Occipital lobe (tissue), 2 donors: ENCODE results near the gene TRPM4. TPM values are rescaled to one million over a fixed set of nuclear protein-coding genes. Genes with fewer than 3 reads are reported as not detected.
"Not testable (repeated sequence)": the region's sequence is repeated elsewhere in the genome, so short reads cannot be mapped to it uniquely, and the experiment has no call there.

Experiments used
- DNase-seq: peaks from one replicate; lab custom pipeline; 2025; lab: John Stamatoyannopoulos, UW
- total RNA-seq: library from RNA; depleted of rRNA; stranded (reverse); fragments of >200 nt; gene quantifications from one replicate; pipeline ENCODE4 v1.2.3, GENCODE V29; 2014

Gene TRPM4
- total RNA-seq, 1 donor from 2014 or later: 4.7 TPM

DNA sequence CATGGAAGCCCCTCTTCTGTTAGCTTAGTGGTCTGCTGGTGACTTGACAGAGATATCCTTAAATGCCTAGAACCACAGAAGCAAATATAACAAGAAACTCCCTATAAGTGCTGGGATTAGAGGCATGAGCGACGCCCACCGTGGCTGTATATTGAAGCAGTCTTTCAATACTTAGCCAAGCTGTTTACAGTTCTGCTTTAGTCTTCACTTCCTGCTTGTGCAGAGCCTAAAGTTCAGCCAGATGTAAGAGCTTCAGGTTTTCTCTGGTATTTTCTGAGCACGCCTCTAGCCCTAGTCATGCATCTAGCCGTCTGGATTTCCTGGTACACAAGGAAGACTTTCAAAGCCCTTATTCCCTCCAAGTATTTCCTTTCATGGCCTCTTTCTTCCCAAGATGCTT, 28.5 kb downstream of the TRPM4 start:
- DNase-seq: no peak

DNA sequence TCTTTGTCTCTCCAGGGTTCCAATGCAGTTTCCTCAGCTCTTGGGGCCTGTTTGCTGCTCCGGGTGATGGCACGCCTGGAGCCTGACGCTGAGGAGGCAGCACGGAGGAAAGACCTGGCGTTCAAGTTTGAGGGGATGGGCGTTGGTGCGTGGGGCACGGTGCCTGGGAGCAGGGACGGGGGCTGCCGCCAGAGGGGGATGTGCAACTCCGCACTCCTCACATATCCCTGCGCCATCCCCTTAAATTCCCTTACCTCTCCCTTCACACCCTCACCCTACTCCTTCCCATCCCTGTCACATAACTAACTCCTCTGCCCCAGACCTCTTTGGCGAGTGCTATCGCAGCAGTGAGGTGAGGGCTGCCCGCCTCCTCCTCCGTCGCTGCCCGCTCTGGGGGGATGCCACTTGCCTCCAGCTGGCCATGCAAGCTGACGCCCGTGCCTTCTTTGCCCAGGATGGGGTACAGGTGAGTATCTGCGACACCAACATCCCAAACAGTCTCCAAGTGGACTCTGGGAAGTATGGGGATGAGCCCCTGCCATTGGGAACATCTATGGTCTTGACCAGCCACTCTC, 31.1 kb downstream of the TRPM4 start:
- DNase-seq: no peak

DNA sequence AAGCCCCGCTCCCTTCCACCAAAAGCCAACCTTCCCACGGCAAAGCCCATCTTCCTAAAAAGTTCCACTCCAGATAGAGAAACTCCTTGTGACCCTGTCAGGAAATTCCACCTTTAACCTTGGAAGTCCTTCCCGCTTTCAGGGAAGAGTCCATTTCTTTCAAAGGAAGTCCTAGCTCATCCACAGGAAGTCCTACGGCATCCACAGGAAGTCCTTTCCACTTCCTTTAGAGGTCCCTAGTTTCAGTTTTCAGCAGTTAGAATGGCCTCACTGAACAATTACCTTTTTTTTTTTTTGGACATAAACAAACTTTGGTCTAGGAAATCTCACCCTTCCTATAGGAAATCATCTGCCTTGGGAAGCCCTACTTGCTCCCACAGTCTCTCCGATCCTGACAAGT, 31.7 kb downstream of the TRPM4 start:
- no peak for DNase-seq

DNA sequence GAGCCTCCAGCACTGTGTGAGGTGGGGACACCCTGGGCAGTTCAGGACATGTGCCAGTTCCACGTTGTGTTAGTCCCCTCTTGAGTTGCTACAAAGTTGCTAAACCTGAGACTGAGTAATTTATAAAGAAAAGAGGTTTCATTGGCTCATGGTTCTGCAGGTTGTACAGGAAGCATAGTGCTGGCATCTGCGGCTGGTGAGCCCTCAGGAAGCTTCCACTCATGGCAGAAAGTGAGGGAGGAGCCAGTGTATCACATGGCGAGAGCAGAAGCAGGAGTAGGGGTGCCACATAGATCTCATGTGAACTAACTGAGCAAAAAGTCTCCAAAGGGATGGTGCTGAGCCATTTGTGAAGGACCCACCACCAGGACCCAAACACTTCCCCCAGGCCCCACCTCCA, 33.2 kb downstream of the TRPM4 start:
- no peak for DNase-seq

DNA sequence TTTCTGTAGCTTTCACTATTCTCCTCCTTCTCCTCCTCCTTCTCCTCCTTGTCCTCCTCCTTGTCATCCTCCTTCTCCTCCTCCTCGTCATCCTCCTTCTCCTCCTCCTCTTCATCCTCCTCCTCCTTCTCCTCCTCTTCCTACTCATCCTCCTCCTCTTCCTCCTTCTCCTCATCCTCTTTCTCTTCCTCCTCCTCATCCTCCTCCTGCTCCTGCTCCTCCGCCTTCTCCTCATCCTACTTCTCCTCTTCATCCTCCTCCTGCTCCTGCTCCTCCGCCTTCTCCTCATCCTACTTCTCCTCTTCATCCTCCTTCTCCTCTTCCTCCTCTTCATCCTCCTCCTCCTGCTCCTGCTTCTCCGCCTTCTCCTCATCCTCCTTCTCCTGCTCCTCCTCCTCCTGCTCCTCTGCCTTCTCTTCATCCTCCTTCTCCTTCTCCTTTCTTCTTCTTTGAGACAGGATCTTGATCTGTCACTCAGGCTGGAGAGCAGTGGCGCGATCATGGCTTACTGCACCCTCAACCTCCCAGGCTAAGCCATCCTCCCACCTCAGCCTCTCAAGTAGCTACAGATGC, 36.3 kb downstream of the TRPM4 start:
- no peak for DNase-seq

DNA sequence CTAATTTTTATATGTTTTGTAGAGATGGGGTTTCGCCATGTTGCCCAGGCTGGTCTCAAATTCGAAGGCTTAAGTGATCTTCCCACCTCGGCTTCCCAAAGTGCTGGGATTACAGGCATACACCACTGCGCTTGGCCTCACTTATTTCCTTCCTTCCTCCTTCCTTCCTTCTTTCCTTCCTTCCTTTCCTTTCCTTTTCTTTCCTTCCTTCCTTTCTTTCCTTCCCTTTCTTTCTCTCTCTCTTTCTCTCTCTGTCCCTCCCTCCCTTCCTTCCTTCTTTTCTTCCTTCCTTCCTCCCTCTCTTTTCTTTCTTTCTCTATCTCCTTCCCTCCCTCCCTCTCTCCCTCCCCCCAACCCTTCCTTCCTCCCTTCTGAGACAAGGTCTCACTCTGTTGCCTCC, 36.8 kb downstream of the TRPM4 start:
- no peak for DNase-seq

DNA sequence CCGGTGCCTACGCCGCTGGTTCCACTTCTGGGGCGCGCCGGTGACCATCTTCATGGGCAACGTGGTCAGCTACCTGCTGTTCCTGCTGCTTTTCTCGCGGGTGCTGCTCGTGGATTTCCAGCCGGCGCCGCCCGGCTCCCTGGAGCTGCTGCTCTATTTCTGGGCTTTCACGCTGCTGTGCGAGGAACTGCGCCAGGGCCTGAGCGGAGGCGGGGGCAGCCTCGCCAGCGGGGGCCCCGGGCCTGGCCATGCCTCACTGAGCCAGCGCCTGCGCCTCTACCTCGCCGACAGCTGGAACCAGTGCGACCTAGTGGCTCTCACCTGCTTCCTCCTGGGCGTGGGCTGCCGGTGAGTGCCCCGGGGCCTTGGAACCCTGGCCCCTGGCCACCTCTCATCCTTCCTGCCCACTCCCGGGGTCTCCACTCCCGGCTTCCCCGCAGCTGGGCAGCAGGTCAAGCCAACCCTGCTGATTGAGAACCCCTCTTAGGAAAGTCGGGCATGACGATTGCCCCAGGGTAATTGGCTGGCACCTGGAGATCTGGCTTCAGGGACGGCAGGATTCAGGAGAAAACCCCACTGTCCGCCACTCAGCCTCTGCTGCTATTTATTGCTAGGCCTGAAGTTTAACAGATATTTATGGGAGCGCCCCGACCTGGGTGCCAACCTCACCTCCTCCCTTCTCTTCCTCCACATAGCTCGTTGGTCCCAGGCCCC, 39.1 kb downstream of the TRPM4 start:
- DNase-seq: peak; percentile 42

DNA sequence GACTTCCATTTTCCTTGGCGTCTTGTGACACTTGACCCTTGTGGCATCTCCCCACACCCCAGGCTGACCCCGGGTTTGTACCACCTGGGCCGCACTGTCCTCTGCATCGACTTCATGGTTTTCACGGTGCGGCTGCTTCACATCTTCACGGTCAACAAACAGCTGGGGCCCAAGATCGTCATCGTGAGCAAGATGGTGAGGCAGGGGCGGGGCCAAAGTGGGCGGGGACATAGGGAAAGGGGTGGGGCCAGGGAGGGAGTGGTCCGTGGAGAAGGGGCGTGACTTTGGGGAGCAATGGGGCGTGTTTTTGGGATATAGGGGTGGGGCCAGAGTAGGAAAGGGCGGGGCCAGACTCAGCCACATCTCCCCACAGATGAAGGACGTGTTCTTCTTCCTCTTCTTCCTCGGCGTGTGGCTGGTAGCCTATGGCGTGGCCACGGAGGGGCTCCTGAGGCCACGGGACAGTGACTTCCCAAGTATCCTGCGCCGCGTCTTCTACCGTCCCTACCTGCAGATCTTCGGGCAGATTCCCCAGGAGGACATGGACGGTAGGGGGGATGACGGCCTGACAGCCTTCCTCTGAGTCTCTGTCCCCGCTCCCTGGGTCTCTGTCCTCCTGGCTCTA, 42.8 kb downstream of the TRPM4 start:
- DNase-seq: no peak

DNA sequence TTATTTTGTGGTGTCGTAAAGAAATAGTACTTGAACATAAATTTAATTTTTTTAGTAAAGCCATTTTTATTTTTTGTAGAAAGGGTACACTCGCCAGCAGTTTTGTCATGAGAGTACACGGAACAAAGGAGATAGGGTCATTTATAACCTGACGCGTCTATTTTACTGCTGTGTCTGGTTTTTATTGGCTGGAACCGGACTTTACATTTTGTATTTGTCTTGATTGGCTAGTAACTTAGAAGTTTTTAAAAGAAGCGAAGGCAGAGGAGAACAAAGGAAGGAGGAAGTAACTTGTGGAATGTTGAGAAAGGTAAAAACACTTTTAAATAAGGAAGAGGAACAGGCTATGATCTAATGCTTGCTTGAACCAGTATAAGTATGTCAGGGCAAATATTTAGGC, 43.5 kb downstream of the TRPM4 start:
- no peak for DNase-seq

DNA sequence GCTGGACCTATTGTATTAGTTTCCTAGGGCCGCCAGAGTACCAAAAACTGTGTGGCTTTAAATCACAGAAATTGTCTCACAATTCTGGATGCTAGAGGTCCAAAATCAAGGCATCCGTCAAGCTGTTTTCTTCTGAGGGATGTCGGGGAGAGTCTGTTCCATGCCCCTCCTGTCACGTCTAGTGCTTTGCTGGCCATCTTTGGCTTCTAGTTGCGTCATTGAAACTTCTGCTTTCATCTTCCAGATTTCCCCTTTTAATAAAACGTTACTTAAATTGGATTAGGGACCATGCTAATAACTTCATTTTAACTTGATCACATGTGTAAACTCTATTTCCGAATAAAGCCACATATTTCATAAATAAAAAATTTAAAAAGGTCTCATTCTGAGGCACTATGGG, 47.5 kb downstream of the TRPM4 start:
- no peak for DNase-seq

DNA sequence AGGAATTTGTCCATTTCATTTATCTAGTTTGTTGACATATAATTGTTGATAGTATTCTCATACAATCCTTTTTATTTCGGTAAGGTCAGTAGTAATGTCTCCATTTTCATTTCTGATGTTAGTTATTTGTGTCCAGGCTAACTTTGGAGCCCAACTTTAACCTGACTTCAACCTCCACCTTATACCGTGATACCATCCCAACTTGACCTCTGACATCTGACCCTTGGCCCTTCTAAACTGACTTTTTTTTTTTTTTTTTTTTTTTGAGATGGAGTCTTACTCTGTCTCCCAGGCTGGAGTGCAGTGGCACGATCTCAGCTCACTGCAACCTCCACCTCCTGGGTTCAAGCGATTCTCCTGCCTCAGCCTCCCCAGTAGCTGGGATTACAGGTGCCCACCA, 51.9 kb downstream of the TRPM4 start:
- DNase-seq: not testable (repeated sequence)

DNA sequence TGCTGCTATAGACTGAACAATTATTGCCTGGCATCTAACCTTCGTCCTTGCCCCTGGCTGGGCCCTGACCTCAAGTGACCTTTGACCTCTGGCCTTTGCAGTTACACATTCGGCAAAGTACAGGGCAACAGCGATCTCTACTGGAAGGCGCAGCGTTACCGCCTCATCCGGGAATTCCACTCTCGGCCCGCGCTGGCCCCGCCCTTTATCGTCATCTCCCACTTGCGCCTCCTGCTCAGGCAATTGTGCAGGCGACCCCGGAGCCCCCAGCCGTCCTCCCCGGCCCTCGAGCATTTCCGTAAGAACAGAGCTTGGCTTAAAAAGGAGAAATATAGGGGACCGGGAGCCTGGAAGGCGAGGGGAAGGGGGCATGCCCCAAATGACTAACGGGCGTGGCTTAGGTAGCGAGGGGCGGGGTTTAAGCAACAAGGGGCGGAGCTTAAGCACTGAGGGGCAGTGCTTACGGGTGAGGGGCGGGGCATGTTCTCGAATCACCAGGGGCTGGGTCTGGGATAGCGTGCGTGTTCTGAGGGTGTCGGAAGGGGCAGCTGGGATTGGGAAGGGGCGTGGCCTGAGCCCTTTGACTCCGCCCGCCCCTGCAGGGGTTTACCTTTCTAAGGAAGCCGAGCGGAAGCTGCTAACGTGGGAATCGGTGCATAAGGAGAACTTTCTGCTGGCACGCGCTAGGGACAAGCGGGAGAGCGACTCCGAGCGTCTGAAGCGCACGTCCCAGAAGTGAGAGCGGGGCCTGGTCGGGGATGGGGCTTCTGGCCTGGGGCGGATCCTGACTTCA, 52.7 kb downstream of the TRPM4 start:
- no peak for DNase-seq

DNA sequence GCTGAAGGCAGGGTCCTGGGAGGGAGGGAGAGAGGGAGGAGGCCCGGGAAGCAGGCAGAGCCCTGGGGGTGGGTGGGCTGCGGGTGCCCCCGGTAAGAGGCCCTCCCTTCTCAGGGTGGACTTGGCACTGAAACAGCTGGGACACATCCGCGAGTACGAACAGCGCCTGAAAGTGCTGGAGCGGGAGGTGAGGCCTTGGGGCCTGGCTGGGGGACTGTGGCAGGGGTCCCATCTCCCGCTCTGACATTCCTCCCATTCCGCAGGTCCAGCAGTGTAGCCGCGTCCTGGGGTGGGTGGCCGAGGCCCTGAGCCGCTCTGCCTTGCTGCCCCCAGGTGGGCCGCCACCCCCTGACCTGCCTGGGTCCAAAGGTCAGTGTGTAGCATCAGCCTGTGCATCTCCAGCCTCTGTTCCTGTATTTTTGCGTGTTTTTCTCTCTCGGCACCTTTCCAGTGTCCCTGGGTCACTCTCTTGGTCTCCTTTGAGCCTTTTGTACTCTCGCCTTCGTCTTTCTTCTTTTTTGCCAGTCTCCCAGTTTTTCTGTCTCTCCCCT, 53.4 kb downstream of the TRPM4 start:
- DNase-seq: no peak

DNA sequence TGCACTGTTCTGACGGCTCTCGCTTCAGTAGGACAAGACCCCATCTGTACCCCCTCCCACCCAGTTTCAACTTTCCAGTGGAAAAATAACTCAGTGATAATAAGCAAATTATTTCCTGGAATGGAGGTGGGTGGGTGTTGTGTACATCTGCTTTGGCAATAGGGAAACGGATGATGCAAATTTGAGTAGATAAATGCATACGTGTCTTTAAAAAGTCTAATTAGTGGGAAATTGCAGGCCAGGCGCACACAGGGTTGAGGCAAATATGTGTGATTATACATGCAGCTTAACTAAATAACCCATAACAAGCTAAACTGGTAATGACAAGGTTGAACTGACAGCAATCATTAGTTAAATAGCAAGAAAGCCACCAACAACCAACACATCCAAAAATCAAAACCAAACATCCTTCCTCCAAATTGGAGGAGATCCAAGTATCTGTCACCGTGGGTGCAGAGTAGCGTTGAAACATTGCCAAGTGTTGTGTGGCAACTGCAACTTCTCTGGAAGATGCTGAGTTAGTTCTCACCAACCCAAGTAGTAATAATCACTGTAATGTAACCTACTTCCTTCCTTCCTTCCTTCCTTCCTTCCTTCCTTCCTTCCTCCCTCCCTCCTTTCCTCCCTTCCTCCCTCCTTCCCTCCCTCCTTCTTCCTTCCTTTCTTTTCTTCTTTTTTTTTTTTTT, 54.6 kb downstream of the TRPM4 start:
- no peak for DNase-seq

DNA sequence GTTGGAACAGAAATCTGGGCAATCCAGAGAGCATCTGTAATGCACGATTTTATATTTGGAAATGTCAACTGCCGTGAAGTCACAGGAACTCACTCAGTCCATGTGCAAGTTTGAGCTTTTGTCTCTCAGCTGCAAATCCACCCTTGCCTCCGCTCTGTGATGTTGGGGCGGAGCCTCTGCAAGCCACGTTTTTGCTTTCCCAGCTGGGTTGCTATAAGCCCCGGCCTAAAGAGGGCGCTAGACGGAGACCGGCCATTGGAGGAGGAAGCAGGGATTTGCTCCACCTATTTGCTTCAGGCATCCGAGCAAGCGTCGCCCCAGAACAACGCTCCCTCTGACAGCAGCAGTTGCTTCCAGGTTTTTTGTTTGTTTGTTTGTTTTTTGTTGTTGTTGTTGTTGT, 56.2 kb downstream of the TRPM4 start:
- DNase-seq: no peak

DNA sequence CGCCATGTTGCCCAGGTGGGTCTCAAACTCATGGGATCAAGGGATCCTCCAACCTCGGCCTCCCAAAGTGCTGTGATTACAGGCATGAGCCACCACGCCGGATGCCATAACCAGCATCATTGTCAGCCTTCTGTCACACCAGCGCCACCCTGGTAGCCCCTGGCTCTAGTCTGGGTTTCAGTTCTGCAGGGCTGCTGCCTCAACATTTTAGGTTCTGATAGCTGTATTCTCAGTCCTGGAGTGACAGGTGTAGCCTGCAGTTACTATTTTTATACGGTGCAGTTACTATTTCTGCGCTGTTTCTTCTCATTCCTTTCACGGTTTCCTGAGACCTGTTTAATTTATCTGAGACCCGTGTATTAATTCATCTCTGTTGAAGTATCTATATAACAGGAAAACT, 57.1 kb downstream of the TRPM4 start:
- no peak for DNase-seq

DNA sequence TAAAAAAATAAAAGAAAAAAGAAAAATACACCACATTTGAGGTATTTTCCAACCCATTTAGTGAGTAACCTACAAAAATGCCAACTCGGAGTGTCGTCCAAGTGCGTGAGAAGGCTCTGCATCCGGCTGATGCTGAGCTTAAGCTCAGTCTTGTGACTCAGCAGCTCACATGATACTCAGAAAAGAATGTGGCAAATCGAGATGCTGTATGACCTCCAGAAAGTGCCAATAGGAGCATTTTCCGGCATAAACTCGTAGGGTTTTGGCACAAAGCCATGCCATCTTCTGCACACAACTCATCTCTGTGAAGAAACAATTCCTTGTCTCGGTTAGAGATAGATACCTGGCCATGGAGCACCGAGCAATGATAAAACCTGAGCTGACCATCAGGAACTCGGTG, 58.5 kb downstream of the TRPM4 start:
- no peak for DNase-seq

DNA sequence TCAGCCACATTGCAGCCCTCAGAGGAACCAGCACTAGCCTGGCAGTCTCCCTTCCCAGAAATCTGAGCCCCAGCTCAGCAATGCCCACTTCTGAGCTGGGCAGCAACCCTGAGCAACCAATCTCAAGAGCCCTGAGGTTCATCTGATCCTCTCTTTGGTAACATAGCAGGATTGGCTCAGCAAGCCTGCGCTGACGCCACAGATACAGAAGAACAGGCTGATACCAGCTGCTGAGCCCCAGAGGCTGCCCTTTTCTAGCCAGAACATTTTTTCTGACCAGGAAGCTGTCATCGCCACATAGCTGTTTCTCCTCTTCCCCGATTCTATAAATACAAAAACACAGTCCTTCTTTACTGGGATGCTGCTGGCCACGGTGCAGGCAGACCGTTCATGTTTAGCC, 59.8 kb downstream of the TRPM4 start:
- no peak for DNase-seq

DNA sequence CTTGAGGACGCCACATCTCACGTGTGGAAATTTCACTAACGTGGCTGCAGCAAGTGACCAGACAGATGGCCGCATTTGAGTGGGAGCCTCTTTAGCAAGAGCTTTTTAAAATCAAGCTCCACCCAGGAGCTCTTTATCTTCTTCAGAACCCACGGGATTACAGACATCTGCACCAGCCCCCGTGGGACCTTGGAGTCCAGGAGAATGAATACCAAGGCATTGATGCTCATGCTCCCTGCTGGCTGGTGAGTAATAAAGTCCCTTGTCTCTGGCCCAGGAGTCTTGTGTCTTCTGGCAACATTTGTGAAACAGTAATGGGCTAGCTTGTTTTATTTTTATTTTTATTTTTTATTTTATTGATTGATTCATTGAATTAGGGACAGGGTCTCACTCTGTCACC, 64.4 kb downstream of the TRPM4 start:
- DNase-seq: no peak

DNA sequence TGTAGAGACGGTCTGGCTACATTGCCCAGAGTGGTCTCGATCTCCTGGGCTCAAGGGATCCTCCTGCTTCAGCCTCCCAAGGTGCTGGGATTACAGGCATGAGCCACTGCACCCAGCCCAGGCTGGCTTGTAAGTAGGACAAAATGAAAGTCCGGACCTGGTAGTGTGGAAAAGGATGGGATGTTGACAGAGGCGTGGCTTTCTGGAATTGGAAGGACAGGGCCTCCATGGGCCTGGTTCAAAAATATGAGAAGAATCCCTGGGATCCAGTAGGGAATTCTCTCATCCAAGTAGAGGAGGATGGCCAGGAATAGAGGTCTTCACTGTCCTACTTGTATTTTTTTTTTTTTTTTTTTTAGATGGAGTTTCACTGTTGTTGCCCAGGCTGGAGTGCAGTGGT, 64.9 kb downstream of the TRPM4 start:
- DNase-seq: no peak

DNA sequence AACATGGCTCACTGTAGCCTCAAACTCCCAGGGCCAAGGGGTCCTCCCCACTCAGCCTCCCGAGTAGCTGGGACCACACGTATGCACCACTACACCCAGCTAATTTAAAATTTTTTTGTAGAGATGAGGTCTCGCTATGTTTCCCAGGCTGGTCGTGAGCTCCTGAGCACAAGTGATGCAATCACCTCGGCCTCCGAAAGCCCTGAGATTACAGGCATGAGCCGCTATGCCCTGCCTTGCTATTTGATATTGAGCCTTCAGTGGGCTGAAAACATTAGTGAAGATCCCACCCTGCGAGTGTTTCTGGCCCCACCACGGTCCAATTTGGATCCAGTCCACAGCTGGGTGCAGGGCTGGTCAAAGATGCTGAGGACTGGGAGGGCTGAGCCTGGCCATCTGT, 65.9 kb downstream of the TRPM4 start:
- DNase-seq: no peak
